GM11168 (cell line): ENCODE data around the gene SLC51B.
"Not testable (repeated sequence)": the region's sequence is repeated elsewhere in the genome, so short reads cannot be mapped to it uniquely, and the experiment has no call there.

Source experiments
- in situ Hi-C: fragments of 300-500 bp; cut with MboI; formaldehyde crosslinking; loops from one replicate; pipeline ENCODE4 v1.12.0; 2022; ENCODE audit warnings: low sequenced_read_pairs; ENCODE audit not compliant: unreplicated experiment

SLC51B gene

GRCh38 chr15:65095747-65096104 lies 50.5 kb downstream of the SLC51B start:
- in situ Hi-C loops, result no loop called here

- in situ Hi-C loops, result no loop called here
Measured at GRCh38 chr15:65096481-65097385, 51.5 kb downstream of the SLC51B start.

GRCh38 chr15:65097651-65098263 lies 52.6 kb downstream of the SLC51B start:
- in situ Hi-C loops, result no loop called here

DNA sequence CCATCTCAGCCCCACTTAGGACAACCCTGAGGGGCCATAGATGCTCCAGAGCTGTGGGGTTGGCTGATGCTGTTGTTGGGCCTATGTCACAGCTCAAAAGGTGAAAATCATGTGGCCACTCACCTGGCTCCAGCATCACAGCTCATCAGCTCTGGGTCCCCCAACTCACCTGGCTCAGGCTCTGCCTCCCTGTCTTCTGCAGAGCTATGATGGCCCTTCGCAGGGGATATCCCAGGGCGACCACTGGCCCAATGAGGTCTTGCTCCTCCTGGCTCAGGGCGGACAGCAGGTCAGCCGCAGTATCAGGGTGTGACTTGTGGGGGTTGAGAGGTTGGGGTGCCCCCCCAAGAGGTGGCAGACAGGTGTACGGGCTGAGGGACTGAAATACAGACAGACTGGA lies 54.1 kb downstream of the SLC51B start:
- in situ Hi-C loops, result no loop called here

GRCh38 chr15:65099801-65100200 lies 54.6 kb downstream of the SLC51B start:
- in situ Hi-C loops, result not testable (repeated sequence)

- in situ Hi-C loops, result no loop called here
Measured at GRCh38 chr15:65100442-65100841, 55.3 kb downstream of the SLC51B start.

DNA sequence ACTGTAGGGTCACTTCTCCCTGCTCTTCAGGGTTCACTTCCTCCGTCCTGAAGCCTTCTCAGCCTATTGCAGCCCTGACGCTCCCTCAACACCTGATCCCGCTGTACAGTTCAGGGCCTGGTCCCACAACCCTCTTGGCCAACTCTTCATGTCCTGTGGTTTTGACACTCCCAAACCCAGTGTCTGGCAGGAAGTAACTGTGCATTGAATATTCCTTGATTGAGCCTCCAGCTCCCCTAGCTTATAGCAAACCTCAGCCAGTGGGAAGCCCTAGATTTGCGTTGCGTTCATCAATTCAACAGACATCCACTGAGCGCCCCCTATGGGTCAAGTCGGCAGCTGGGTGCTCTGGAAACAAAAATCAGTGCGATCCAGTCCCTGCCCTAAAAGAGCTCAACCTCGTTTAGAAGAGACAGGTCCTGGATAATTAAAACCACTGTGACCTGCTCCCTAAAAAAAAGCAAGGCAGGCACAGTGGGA lies 56.3 kb downstream of the SLC51B start:
- in situ Hi-C loops, result no loop called here

DNA sequence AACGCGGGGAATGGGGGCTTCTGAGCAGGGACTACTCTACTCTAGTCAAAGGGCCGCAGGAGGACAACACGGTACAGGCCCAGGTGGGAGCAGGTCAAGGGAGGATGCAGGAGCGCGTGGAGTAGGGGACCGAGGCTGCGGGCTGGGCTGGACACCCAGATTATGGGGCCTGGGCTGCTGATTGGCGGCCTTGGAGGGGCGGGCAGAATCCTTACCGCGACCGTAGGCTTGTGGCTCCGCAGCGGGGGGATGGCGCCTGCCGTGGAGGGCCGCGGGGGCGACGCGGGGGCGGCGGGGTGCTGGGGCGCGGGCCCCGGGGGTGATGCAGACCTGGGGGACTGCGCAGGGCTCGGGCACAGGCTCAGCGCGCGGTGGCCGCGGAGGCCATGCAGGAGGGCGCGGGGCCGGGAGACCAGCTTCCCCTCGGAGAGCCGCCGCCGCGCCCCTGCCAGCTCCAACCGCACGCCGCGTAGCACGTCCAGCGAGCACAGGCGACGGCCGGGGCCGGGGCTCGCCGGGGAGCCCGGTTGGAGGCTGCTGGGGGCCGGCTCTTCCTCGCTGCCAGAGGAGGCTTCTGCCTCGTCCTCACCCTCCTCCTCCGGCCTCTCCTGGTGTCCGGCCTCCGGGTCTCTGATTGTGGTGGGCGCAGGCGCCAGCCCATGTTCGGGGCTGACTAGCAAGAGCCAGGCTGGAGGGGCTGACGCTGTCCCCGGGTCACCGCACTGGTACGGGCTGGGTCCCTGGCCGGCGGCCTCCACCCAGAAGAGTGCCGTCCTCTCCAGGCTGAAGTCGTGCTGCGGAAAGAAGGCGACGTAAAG lies 56.9 kb downstream of the SLC51B start:
- in situ Hi-C loops, result no loop called here

GRCh38 chr15:65102912-65103311 lies 57.7 kb downstream of the SLC51B start:
- in situ Hi-C loops, result no loop called here
